ENCODE measurements around the gene MYF5.

- TF ChIP-seq CTCF (IDR thresholded peaks at IDR 0.05) (no peak), POLR2A (IDR thresholded peaks at IDR 0.05) (no peak)
These were observed 3.8 kb downstream of the MYF5 start for GRCh38 chr12:80720516-80720915.
